C4-2B (cell line): ENCODE measurements around the gene CBX7.

Experiments
- CTCF ChIP-seq: fragments of 450-650 bp; conservative IDR thresholded peaks from 2 replicates; pipeline ENCODE4 v1.5.1; 2017; ENCODE audit warnings: mild to moderate bottlenecking
- ZFX ChIP-seq: fragments of 450-650 bp; IDR thresholded peaks from 2 replicates; pipeline ENCODE4 v1.6.1; 2017

DNA sequence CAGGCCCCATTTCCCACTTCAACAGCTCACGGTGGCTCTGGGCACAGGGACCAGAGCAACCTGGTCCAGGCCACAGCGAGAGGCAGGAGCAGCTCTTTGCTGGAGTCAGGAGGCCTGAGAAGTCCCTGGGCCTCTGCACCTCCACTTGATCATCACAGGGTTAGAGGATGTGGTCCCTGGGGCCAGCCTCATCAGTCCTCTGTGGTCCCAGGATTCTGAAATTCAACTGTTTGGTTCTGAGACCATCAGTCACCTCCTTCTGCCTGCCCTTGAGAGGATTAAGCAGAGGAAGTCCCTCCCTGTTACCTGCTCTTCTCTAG, 24.9 kb upstream of the CBX7 start:
- TF ChIP-seq CTCF (no peak), ZFX (no peak)
